Measurements from ENCODE around the gene UGT1A9.
"Not testable (repeated sequence)": the region's sequence is repeated elsewhere in the genome, so short reads cannot be mapped to it uniquely, and the experiment has no call there.

Gene UGT1A9

GRCh38 chr2:233713262-233713615 is 41.5 kb downstream of the UGT1A9 start:
- no peak for DNase-seq

DNA sequence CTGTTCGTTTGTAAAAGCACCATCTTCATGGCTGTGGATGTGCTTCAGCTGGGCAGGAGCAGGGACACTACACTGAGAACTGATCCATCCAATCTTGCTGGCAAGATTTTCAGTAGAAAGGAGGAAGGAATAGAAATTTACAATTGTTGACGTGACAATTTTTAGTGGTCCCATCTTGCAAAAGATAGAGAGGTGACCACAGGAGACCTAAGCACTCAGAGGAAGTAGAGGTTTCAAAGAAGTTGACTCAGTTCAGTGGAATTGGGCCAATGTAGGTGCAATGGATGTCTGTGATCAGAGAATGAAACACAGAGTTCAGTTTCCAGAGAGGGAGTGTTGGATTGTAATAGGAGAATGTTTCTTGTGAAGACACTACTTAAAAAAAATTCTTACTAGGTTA is 42.4 kb downstream of the UGT1A9 start:
- no peak for DNase-seq

DNA sequence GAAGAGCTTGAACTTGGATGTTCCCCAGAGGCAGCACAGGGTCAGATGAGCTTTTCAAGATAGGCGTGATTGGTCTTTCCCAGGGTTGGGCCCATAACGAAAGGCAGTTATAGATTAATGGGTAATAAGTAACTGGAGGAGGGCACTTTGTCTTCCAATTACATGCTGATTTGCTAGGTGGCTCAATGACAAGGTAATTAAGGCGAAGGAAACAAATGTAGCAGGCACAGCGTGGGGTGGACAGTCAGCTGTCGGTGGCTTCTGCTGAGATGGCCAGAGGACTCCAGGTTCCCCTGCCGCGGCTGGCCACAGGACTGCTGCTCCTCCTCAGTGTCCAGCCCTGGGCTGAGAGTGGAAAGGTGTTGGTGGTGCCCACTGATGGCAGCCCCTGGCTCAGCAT is 46.9 kb downstream of the UGT1A9 start, which contains the start of gene UGT1A4:
Gene UGT1A4 (plus strand): TSS at position 185 of the 400 bp plus-strand sequence. CDS start 85 bp downstream, at position 270.
- DNase-seq = no peak

DNA sequence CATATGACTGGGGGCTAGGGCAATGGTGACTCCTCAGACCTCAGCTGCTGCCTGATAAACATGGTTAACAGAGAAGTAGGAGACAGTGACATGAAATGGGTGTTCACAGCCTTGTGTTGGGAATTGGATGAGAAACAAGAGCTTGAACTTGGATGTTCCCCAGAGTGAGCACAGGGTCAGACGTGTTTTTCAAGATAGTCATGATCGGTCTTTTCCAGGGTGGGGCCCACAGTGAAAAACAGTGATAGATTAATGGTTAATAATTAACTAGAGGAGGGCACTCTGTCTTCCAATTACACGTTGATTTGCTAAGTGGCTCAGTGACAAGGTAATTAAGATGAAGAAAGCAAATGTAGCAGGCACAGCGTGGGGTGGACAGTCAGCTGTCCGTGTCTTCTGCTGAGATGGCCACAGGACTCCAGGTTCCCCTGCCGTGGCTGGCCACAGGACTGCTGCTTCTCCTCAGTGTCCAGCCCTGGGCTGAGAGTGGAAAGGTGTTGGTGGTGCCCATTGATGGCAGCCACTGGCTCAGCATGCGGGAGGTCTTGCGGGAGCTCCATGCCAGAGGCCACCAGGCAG is 57.1 kb downstream of the UGT1A9 start, which contains the start of gene UGT1A3:
Gene UGT1A3 (plus strand): TSS at position 320 of the 579 bp plus-strand sequence. CDS start 85 bp downstream, at position 405.
- no peak for DNase-seq

DNA sequence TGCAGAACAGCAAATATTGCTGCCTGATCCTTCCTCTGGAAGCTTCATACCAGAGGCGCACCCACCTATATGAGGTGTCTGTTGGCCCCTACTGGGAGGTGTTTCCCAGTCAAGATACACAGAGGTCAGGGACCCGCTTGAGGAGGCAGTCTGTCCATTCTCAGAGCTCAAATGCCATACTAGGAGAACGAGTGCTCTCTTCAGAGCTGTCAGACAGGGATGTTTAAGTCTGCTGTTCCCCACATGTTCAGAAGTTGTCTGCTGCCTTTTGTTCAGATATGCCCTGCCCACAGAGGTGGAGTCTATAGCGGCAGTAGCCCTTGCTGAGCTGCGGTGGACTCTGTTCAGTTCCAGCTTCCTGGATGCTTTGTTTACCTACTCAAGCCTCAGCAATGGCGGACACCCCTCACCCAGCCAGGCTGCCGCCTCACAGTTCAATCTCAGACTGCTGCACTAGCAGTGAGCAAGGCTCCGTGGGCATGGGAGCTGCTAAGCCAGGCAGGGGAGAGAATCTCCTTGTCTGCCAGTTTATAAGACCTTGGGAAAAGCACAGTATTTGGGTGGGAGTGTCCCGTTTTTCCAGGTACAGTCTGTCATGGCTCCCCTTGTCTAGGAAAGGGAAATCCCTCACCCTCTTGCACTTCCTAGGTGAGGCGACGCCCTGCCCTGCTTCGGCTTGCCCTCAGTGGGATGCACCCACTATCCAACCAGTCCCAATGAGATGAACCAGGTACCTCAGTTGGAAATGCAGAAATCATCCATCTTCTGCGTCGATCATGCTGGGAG is 65.4 kb downstream of the UGT1A9 start:
- not testable (repeated sequence) for DNase-seq

DNA sequence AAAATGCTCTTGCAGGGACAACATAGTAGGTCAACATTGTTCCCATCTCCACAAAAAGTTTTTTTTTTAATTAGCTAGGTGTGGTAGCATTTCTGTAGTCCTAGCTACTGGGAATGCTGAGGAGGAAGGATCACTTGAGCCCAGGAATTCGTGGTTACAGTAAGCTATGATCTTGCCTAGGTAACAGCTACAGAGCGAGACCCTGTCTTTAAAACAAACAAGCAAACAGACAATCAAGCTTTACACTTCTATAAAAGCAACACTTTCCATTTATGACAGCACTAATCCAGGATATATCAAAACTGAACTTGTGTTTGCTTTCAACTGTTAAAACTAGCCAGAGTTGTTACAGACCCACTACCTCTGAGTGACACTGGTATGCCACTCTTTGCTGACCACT is 69.2 kb downstream of the UGT1A9 start:
- no peak for DNase-seq

DNA sequence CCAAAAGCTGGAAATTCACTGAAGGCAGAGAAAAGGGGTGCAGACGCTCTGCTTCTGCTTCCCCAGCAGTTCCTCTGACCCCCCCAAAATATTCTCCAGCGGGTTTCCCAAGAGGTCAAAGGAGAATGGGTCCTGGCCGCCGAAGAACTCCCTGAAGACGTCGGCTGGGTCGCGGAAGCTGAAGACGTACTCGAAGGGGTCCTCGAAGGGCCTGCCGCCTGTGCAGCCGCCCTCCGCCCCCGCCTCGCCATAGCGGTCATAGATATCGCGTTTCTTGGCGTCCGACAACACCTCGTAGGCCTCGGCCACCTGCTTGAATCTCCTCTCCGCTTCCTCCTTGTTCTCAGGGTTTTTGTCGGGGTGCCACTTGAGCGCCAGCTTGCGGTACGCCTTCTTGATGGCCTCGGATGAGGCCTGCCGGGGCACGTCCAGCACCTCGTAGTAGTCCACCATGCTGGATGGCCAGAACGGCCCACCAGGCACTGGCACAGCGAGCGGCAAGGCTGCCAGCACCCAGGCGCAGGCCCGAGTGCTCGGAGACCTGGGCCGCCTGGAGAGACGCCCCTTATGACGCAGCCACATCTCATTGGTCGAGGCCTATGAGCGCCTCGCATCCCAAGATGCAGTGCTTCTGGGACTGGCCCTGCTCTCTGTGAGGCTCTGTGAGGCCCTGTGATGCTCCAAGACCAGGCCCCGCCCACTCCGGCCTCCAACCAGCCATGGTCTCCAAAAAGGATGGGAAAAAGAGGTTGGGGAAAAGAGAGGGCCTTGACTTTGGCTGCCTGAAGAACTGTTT is 72.0 kb downstream of the UGT1A9 start:
- no peak for DNase-seq

- DNase-seq = no peak
Measured at GRCh38 chr2:233745073-233745755, 73.5 kb downstream of the UGT1A9 start.

- not testable (repeated sequence) for DNase-seq
Measured at GRCh38 chr2:233745838-233746237, 74.1 kb downstream of the UGT1A9 start.

GRCh38 chr2:233746475-233747282 is 75.0 kb downstream of the UGT1A9 start:
- DNase-seq = no peak

DNA sequence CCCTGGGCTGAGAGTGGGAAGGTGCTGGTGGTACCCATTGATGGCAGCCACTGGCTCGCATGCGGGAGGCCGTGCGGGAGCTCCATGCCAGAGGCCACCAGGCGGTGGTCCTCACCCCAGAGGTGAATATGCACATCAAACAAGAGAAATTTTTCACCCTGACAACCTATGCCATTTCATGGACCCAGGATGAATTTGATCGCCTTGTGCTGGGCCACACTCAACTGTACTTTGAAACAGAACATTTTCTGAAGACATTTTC is 75.5 kb downstream of the UGT1A9 start:
- DNase-seq = no peak

DNA sequence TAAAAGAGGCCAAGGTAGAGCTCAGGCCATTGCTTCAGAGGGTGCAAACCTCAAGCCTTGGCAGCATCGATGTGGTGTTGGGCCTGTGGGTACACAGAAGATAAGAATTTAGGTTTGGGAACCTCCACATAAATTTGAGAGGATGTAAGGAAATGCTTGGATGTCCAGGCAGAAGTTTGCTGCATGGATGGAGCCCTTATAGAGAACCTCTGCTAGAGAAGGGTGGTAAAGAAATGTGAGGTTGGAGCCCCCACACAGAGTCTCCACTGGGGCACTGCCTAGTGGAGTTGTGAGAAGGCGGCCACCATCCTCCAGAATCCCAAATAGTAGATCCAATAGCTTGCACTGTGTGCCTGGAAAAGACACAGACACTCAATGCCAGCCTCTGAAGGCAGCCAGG is 79.0 kb downstream of the UGT1A9 start:
- DNase-seq = not testable (repeated sequence)

GRCh38 chr2:233751212-233752009 is 79.7 kb downstream of the UGT1A9 start:
- not testable (repeated sequence) for DNase-seq

DNA sequence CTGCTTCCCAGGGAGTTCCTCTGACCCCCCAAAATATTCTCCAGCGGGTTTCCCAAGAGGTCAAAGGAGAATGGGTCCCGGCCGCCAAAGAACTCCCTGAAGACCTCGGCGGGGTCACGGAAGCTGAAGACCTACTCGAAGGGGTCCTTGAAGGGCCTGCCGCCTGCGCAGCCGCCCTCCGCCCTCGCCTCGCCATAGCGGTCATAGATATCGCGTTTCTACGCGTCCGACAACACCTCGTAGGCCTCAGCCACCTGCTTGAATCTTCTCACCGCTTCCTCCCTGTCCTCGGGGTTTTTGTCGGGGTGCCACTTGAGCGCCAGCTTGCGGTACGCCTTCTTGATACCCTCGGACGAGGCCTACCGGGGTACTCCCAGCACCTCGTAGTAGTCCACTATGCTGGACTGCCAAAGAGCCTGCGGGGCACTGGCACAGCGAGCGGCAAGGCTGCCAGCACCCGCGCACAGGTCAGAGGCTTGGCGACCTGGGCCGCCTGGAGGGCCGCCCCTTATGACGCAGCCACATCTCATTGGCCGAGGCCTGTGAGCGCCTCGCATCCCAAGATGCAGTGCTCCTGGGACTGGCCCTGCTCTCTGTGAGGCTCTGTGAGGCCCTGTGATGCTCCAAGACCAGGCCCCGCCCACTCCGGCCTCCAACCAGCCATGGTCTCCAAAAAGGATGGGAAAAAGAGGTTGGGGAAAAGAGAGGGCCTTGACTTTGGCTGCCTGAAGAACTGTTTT is 83.3 kb downstream of the UGT1A9 start:
- no peak for DNase-seq

GRCh38 chr2:233756429-233757081 is 84.9 kb downstream of the UGT1A9 start:
- DNase-seq = no peak

- no peak for DNase-seq
Measured at GRCh38 chr2:233758141-233758540, 86.4 kb downstream of the UGT1A9 start.

DNA sequence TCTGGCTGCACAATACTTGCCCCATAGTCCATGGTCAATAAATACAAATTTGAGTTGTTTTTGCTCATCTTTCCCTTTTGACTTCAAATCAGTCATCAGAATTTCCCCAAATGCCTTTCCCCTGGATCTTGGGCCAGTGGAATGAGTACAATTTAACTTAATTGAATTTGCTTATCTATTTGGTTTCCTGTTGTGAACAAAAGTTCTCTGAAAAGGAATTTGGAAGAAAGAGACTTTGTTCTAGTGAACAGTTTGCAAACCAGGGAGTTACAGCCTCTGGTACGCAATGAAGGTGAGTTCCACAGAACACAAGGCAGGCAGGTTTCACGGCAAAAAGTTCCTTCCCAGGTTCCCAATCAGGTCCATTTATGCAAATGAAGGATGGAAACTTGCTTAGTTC is 87.2 kb downstream of the UGT1A9 start:
- DNase-seq = no peak

- DNase-seq = no peak
Measured at GRCh38 chr2:233760043-233760442, 88.3 kb downstream of the UGT1A9 start, which contains the start of gene UGT1A1. Gene UGT1A1 (plus strand): TSS chr2:233760270. CDS start chr2:233760288, 18 bp downstream.

DNA sequence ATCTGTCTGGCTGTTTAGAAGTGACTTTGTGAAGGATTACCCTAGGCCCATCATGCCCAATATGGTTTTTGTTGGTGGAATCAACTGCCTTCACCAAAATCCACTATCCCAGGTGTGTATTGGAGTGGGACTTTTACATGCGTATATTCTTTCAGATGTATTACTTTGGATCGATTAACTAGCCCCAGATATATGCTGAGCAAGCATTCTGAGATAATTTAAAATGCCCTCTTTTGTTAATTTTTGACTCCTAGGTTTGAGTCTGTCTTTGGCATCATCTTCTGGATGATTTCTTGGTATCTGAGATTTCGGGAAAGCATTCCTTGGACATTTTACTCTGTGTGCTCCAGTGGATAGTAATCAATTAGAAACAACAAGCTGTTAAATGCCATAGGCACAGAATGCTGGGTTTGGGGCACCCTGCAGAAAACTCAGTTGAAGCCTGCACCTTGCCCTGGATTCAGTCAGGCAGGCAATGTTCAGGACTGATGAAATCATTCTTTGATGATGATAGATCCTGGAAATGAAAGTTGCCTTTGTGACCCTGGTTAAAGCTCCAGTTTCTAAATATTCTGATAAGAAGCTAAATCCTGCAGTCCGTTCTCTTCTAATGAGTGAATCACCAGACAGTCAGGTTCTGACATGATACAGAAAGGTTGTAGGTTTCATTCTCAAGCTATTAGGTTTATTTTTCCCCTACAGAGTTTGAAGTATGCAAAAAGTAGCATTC is 89.5 kb downstream of the UGT1A9 start:
- DNase-seq = no peak
